GM12891 (cell line): ENCODE results near the gene ZNF429.
"Not testable (repeated sequence)": the region's sequence is repeated elsewhere in the genome, so short reads cannot be mapped to it uniquely, and the experiment has no call there.

Experiments
- DNase-seq: peaks from one replicate; pipeline ENCODE4 v3.0.0; 2011; ENCODE audit warnings: low spot score; ENCODE audit not compliant: insufficient read length
- FAIRE-seq: peaks from 2 replicates; lab custom pipeline; 2011; peaks lifted over from hg19 to GRCh38; lab: Jason Lieb, UNC
- PAX5 ChIP-seq: IDR thresholded peaks from 2 replicates; pipeline ENCODE4 v1.6.1; 2011; ENCODE audit warnings: low read length, moderate library complexity, mild to moderate bottlenecking; ENCODE audit not compliant: insufficient read depth, severe bottlenecking
- POLR2A ChIP-seq: IDR thresholded peaks from 2 replicates; pipeline ENCODE4 v1.6.1; 2011; ENCODE audit warnings: low read depth, low read length, control low read depth
- POLR2AphosphoS5 ChIP-seq: IDR thresholded peaks from 2 replicates; pipeline ENCODE4 v1.6.1; 2011; ENCODE audit warnings: low read depth, low read length, control low read depth
- POU2F2 ChIP-seq: IDR thresholded peaks from 2 replicates; pipeline ENCODE4 v1.6.1; 2011; ENCODE audit warnings: low read depth, mild to moderate bottlenecking, control low read depth, low read length, moderate library complexity
- SPI1 ChIP-seq: IDR thresholded peaks from 2 replicates; pipeline ENCODE4 v1.6.1; 2011; ENCODE audit warnings: low read depth, low read length, control low read depth
- TAF1 ChIP-seq: IDR thresholded peaks from 2 replicates; pipeline ENCODE4 v1.6.1; 2011; ENCODE audit warnings: low read depth, low read length, control low read depth

The ZNF429 gene

DNA sequence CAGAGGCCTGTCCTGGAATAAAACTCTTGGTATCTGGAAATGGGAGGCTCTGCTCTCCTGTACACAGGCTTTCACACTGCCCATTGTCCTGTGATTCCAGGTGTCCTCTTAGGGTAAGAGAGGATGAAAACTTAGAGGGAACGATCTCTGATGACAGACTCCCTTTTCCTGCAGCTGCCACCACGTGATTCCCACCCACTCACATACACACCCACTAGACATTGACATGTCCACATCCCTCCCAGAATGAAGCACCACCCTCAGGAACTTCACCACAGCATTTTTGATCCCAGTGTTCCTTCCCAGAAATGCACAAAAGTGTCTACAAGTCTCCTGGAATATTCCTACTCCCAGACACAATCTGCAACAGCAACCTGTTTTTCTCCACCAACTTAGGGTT is 8.2 kb downstream of the ZNF429 start:
- DNase-seq (no peak), FAIRE-seq (no peak)
- TF ChIP-seq PAX5, result no peak
- no peak for TF ChIP-seq SPI1
- TF ChIP-seq POU2F2, result no peak
- no peak for TF ChIP-seq POLR2AphosphoS5
- TF ChIP-seq POLR2A, result no peak
- no peak for TF ChIP-seq TAF1

DNA sequence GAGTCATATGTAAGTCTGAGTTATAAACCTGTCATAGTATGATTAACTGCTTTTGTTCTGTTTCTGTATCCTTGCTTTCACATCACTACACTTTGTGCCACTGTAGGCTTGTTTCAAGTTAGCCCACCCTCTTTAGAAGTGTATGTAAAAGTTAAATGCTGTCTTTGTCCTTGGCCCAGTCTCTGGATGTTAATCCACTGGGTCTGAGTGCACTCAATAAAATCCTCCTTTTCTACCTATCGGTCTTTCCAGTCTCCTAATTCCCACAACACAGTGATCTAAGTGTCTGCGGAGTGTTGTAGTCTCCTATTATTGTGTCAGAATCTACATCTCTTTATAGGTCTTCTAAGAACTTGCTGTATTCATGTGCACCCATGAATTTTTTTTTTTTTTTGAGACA is 14.1 kb downstream of the ZNF429 start:
- no peak for TF ChIP-seq POU2F2
- TF ChIP-seq POLR2A, result no peak
- TF ChIP-seq TAF1, result no peak
- no peak for TF ChIP-seq SPI1
- TF ChIP-seq PAX5, result no peak
- TF ChIP-seq POLR2AphosphoS5, result no peak
- no peak for DNase-seq
- no peak for FAIRE-seq

DNA sequence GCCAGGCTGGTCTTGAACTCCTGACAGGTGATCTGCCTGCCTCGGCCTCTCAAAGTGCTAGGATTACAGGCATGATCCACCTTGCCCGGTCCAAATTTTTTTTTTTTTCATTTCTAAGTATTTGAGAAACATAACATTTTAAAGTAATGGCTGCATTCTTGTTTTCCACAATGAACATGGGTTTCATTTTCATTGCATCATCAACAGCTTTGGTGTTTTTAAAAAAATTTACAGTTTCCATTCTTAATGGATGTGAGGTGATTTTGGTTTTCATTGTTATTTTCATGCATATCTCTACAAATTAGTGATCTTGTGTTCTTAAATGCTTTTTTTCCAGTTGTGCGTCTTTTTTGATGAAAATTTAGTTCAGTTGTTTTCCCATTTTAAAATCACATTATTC is 27.5 kb downstream of the ZNF429 start:
- TF ChIP-seq POLR2AphosphoS5 (no peak), TAF1 (no peak), POU2F2 (no peak), SPI1 (no peak)
- DNase-seq (no peak), FAIRE-seq (no peak)

DNA sequence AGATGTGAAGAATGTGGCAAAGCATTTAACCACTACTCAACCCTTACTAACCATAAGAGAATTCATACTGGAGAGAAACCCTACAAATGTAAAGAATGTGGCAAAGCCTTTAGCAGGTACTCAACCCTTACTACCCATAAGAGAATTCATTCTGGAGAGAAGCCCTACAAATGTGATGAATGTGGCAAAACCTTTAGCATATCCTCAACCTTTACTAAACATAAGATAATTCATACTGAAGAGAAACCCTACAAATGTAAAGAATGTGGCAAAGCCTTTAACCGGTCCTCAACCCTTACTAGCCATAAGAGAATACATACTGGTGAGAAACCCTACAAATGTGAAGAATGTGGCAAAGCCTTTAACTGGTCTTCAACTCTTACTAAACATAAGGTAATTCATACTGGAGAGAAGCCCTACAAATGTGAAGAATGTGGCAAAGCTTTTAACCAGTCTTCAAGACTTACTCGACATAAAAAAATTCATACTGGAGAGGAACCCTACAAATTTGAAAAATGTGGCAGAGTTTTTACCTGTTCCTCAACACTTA is 31.4 kb downstream of the ZNF429 start:
- FAIRE-seq, DNase-seq: not testable (repeated sequence)

DNA sequence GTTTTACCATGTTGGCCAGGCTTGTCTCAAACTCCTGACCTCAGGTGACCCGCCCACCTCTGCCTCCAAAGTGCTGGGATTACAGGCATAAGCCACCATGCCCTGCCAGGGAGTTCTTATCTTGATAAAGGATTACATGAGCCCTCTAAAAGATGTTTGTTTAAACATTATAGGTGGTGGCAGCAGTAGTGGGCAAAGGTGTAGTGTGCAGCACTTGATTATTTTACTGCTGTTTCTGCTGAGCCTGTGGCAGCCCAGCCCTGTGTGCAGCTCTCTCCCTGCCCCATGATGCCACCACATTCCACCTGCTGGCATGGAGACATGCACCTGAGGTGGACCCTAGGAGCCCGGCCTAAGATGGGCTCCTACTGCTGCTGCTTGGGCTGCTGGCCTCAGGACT is 54.0 kb downstream of the ZNF429 start:
- FAIRE-seq (no peak), DNase-seq (no peak)
- TF ChIP-seq POLR2A (no peak), POLR2AphosphoS5 (no peak), SPI1 (no peak), PAX5 (no peak)

DNA sequence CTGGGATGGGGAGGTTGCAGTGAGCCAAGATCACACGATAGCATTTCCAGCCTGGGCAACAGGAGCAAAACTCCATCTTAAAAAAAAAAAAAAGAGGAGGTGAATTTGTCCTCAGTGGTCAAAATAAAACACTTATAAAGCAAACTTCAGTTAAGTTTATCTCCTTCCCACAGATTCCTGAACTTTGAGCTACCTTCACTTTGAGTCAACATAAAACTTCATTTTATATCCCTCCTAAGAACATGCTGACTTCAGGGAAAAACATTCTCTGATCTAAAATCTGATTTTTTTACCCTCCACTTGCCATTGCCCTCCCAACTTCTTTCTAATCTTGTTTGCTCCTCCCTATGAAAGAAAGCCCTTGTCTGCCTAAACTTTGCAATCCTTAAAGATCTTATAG is 59.0 kb downstream of the ZNF429 start:
- DNase-seq (no peak), FAIRE-seq (no peak)
- TF ChIP-seq SPI1 (no peak), PAX5 (no peak), POLR2AphosphoS5 (no peak), TAF1 (no peak)

DNA sequence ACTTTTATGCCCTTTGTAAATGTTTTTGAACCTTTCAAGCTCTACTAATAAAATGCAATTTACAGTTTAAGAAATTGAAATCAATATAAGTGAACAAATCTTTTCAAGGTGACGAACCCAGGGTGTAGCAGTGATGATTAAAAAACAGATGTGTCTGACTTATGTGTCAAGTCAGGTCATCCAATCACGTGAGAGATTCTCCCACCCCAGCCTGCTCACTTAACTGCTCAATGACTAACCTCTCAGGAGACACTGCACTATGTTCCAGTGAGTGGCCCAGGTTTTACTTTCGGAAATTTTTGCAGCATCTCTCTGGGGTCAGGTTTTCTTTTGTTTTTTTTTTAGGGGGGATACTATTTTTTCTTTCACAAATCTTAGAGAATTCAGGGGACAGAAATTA is 60.7 kb downstream of the ZNF429 start:
- DNase-seq (no peak), FAIRE-seq (no peak)
- TF ChIP-seq POLR2A (no peak), TAF1 (no peak), SPI1 (no peak), POU2F2 (no peak), POLR2AphosphoS5 (no peak), PAX5 (no peak)

DNA sequence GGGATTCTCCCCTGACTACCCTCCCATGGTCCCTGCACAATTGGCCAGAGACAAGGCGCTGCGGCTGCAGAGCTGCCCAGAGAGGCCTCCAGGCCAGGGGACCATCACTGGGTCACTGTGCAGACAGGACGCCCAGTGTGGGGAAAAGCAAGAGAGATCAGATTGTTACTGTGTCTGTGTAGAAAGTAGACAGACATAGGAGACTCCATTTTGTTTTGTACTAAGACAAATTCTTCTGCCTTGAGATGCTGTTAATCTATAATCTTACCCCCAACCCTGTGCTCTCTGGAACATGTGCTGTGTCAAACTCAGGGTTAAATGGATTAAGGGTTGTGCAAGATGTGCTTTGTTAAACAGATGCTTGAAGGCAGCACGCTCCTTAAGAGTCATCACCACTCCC is 62.4 kb downstream of the ZNF429 start:
- not testable (repeated sequence) for DNase-seq, FAIRE-seq

DNA sequence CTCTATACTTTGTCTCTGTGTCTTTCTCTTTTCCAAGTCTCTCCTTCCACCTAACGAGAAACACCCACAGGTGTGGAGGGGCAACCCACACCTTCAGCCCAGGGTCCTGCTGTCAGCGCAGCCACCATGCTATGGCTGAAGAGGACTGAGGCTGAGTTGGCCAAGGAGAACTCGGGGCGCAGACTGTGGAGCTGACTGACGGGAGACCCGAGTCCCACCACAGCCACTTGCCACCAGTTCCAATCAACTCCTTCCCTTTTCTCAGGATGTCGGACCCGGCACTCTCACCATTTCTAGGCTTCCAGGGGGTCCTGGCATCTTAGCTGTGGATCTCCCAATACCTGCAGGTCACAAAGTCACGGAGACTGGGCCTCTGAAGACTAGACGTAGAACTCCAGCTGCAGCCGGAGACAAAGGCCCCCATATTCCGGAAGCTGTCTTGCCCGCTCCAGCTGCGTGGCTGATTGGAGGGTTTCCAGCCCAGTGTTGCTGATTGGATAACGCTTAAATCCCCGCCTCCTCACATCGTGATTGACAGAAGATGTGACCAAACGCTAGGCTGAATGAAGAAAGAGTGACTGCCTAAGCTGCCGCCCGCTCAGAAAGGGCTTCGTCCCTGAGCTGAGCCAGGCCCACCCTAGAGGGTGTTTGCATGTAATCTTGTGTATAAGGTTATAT is 63.6 kb downstream of the ZNF429 start:
- TF ChIP-seq PAX5 (no peak), POU2F2 (no peak), TAF1 (no peak), SPI1 (no peak), POLR2AphosphoS5 (no peak), POLR2A (no peak)
- FAIRE-seq, result peak; percentile 74
- peak; percentile 35 for DNase-seq

DNA sequence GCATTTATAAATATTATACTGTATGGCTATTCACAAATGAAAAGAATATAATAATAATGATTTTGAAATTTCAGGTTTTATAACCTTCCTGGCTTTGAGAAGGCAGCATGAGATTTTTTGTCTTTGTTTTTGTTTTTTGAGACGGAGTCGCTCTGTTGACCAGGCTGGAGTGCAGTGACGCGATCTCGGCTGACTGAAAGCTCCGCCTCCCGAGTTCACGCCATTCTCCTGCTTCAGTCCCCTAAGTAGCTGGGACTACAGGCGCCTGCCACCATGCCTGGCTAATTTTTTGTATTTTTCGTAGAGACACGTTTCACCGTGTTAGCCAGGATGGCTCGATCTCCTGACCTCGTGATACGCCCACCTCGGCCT is 64.1 kb downstream of the ZNF429 start:
- no peak for TF ChIP-seq TAF1
- no peak for TF ChIP-seq POLR2A
- no peak for TF ChIP-seq POU2F2
- no peak for TF ChIP-seq PAX5
- no peak for TF ChIP-seq POLR2AphosphoS5
- TF ChIP-seq SPI1, result no peak
- FAIRE-seq (no peak), DNase-seq (no peak)
